ENCODE measurements around the gene PSMD8. TPM values are rescaled to one million over a fixed set of nuclear protein-coding genes. Genes with fewer than 3 reads are reported as not detected.
"Not testable (repeated sequence)": the region's sequence is repeated elsewhere in the genome, so short reads cannot be mapped to it uniquely, and the experiment has no call there.

Gene PSMD8
- polyA plus RNA-seq, 3 donors, result 167 to 187 (median 173) TPM

GRCh38 chr19:38402967-38403674 lies 28.8 kb downstream of the PSMD8 start, which contains the start of gene FAM98C:
Gene FAM98C (plus strand): TSS chr19:38403093. CDS start chr19:38403154, 61 bp downstream.
- DNase-seq, result peak; percentile 97

GRCh38 chr19:38404858-38405257 lies 30.5 kb downstream of the PSMD8 start:
- no peak for DNase-seq

GRCh38 chr19:38405276-38405675 lies 30.9 kb downstream of the PSMD8 start:
- no peak for DNase-seq

GRCh38 chr19:38409631-38410133 lies 35.3 kb downstream of the PSMD8 start:
- DNase-seq, result no peak

GRCh38 chr19:38410407-38410806 lies 36.0 kb downstream of the PSMD8 start:
- not testable (repeated sequence) for DNase-seq

- DNase-seq, result no peak
These were observed 36.8 kb downstream of the PSMD8 start for GRCh38 chr19:38411041-38411712.

- not testable (repeated sequence) for DNase-seq
These were observed 37.5 kb downstream of the PSMD8 start for GRCh38 chr19:38411898-38412297.

- no peak for DNase-seq
These were observed 38.1 kb downstream of the PSMD8 start for GRCh38 chr19:38412491-38412890.

- DNase-seq, result no peak
These were observed 38.6 kb downstream of the PSMD8 start for GRCh38 chr19:38412961-38413360.

- no peak for DNase-seq
These were observed 39.0 kb downstream of the PSMD8 start for GRCh38 chr19:38413416-38413815.

GRCh38 chr19:38417146-38417543 lies 42.8 kb downstream of the PSMD8 start:
- no peak for DNase-seq

- DNase-seq, result no peak
These were observed 43.5 kb downstream of the PSMD8 start for GRCh38 chr19:38417544-38418506.

GRCh38 chr19:38420935-38421334 lies 46.6 kb downstream of the PSMD8 start:
- no peak for DNase-seq

- DNase-seq, result no peak
These were observed 47.5 kb downstream of the PSMD8 start for GRCh38 chr19:38421856-38422255.

GRCh38 chr19:38422438-38422837 lies 48.1 kb downstream of the PSMD8 start:
- no peak for DNase-seq

- no peak for DNase-seq
These were observed 49.9 kb downstream of the PSMD8 start for GRCh38 chr19:38424272-38424671.

- no peak for DNase-seq
These were observed 50.9 kb downstream of the PSMD8 start for GRCh38 chr19:38425222-38425809.

GRCh38 chr19:38425810-38426466 lies 51.6 kb downstream of the PSMD8 start, which contains the start of gene RASGRP4:
Gene RASGRP4 (minus strand): TSS chr19:38426219. CDS start chr19:38426091, 128 bp downstream.
- DNase-seq, result no peak

GRCh38 chr19:38427035-38427677 lies 52.8 kb downstream of the PSMD8 start:
- DNase-seq, result not testable (repeated sequence)

- no peak for DNase-seq
These were observed 54.9 kb downstream of the PSMD8 start for GRCh38 chr19:38429055-38429810.

Data from renal pelvis (tissue), 4 donors.